ENCODE measurements around the gene USP8.

USP8 gene

GRCh38 chr15:50543556-50543955, 119.4 kb downstream of the USP8 start:
- no peak for DNase-seq (ENCODE audit: low spot score)

- no peak for DNase-seq (ENCODE audit: low spot score)
Observed at GRCh38 chr15:50544368-50544767, 120.2 kb downstream of the USP8 start.

GRCh38 chr15:50546566-50546965, 122.4 kb downstream of the USP8 start, which contains the start of gene USP50:
Gene USP50, minus strand, starts transcription at chr15:50546666. Its CDS starts 141 bp downstream, at chr15:50546525.
- DNase-seq (ENCODE audit: low spot score) = no peak

- no peak for DNase-seq (ENCODE audit: low spot score)
Observed at GRCh38 chr15:50549326-50549725, 125.1 kb downstream of the USP8 start.

GRCh38 chr15:50552238-50552637, 128.0 kb downstream of the USP8 start:
- no peak for DNase-seq (ENCODE audit: low spot score)

- DNase-seq (ENCODE audit: low spot score) = no peak
Observed at GRCh38 chr15:50556642-50557371, 132.6 kb downstream of the USP8 start.

GRCh38 chr15:50558012-50558411, 133.8 kb downstream of the USP8 start:
- DNase-seq (ENCODE audit: low spot score) = no peak

GRCh38 chr15:50562735-50563640, 138.8 kb downstream of the USP8 start:
- no peak for DNase-seq (ENCODE audit: low spot score)

GRCh38 chr15:50563756-50564155, 139.6 kb downstream of the USP8 start:
- no peak for DNase-seq (ENCODE audit: low spot score)

All from D341Med (cell line).